Activated T-helper 1 cell treated with anti-CD3 and anti-CD28 coated beads, Interleukin-12 subunit alpha, Interleukin-12 subunit beta, Interleukin-2, Interleukin-4 antibody, amounts not matched to agents 30 ng/mL and 10 ng/mL and 1 ng/mL, durations not matched to agents 14 hours and 24 hours and 36 hours (primary cell): ENCODE results near the gene EBF3. TPM values are rescaled to one million over a fixed set of nuclear protein-coding genes. Genes with fewer than 3 reads are reported as not detected.

Source experiments
- DNase-seq: peaks from one replicate; pipeline ENCODE4 v3.0.0; 2021; ENCODE audit warnings: low spot score
- H3K27ac Mint-ChIP-seq: one replicate; pipeline ENCODE4 v1.8.0; 2021; ENCODE audit warnings: mild to moderate bottlenecking, mixed read lengths
- H3K27me3 Mint-ChIP-seq: one replicate; pipeline ENCODE4 v1.8.0; 2022; ENCODE audit warnings: mild to moderate bottlenecking, moderate library complexity, mixed read lengths; ENCODE audit not compliant: insufficient read depth
- H3K36me3 Mint-ChIP-seq: one replicate; pipeline ENCODE4 v1.8.0; 2021; ENCODE audit warnings: low read depth, mixed read lengths
- H3K4me1 Mint-ChIP-seq: one replicate; pipeline ENCODE4 v1.8.0; 2021; ENCODE audit warnings: low read depth, mixed read lengths
- H3K4me3 Mint-ChIP-seq: one replicate; pipeline ENCODE4 v1.8.0; 2021; ENCODE audit warnings: mild to moderate bottlenecking, moderate library complexity, mixed read lengths
- H3K9me3 Mint-ChIP-seq: one replicate; pipeline ENCODE4 v1.8.0; 2021; ENCODE audit warnings: mixed read lengths
- intact Hi-C: fragments of 100-400 bp; cut with micrococcal nuclease; formaldehyde crosslinking; loops from one replicate; pipeline ENCODE4 v1.15.1; 2024
- total RNA-seq: library from RNA; stranded (reverse); gene quantifications from 2 replicates; pipeline ENCODE4 v1.2.3, GENCODE V29; 2022

Gene EBF3
- total RNA-seq, 1 donor from 2014 or later = not detected

DNA sequence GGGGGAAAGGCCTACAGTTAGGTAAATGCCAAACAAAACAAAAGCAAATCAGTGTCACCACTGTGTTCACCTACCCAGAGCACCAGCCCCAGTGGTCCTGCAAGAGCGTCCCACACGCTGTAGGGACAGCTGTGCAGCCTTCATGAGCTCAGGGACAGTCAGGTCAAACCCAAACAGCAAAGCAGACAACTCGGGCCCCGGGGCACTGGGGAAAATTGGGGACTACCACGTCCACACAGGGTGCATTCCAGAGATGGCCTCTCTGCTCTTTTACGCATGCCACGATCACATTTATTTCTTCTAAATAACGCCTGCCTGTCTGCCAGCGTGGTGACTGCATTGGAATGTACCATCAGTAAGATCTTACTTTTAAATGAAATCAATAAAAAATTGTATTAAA, 21.7 kb downstream of the EBF3 start:
- DNase-seq = no peak
- H3K9me3 Mint-ChIP-seq = no peaks in the 10 kb centered on the region
- H3K4me3 Mint-ChIP-seq = no peak overlapping the region
- no peaks in the 10 kb centered on the region for H3K36me3 Mint-ChIP-seq
- peaks cover 4% of the 10 kb centered on the region for H3K27me3 Mint-ChIP-seq
- H3K27ac Mint-ChIP-seq = no peak overlapping the region
- H3K4me1 Mint-ChIP-seq = no peaks in the 10 kb centered on the region
- intact Hi-C loops = no loop called here

DNA sequence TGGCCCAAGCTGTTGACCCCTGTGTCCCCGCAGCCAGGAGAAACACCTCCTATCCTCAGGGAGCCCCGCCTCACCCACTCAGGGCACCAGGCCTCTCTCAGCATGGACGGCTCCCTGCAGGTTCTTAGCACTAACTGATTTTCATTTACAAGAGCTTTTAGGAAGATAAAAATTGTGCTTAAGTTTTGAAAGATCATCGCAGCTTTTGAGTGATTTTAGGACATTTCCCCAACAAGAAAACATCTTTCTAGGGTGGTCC, 22.1 kb downstream of the EBF3 start:
- intact Hi-C loops = no loop called here
- no peak overlapping the region for H3K27ac Mint-ChIP-seq
- H3K9me3 Mint-ChIP-seq = no peaks in the 10 kb centered on the region
- H3K4me3 Mint-ChIP-seq = no peak overlapping the region
- H3K27me3 Mint-ChIP-seq = peaks cover 4% of the 10 kb centered on the region
- no peak for DNase-seq
- H3K36me3 Mint-ChIP-seq = no peaks in the 10 kb centered on the region
- no peaks in the 10 kb centered on the region for H3K4me1 Mint-ChIP-seq

DNA sequence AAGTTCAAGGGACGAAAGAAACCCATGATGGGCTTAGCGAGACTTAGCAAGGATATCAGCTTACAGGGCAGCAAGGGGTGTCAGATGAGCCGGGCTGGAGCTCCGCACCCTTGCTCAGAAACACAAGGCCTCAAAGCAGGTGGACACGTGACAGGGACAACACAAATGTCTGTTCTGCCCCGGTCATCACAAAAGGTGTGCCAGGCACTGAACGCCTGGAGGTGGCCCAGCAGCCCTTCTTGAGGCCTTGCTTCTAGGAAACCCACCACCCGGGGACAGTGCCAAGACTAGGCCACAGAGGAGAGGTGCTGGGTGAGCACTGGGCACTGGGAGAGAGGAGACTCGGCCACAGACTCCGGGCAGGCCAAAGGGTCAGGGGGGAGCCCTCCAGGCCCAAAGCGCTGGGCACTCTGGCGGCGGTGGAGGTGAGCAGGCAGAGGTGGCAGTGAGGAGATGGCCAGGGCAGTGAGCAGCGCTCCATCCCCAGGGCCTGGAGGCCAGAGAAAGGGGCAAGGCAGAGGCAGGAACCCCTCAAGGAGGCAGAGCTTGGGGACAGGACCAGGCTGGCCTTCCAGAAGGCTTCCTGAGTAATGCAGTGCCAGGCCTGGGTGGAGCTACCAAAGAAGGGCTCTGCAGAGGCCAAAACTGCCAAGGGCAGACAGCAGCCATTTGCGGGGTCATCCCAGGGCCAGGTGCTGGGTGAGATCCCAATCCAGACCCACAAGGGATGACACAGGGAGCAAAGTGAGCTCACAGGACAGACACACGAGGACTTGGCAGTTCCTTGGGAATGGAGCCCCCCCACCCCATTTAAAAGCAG, 22.7 kb downstream of the EBF3 start:
- intact Hi-C loops = no loop called here
- no peak overlapping the region for H3K4me3 Mint-ChIP-seq
- H3K9me3 Mint-ChIP-seq = no peaks in the 10 kb centered on the region
- H3K27ac Mint-ChIP-seq = no peak overlapping the region
- DNase-seq = no peak
- no peaks in the 10 kb centered on the region for H3K4me1 Mint-ChIP-seq
- H3K36me3 Mint-ChIP-seq = no peaks in the 10 kb centered on the region
- H3K27me3 Mint-ChIP-seq = peaks cover 3% of the 10 kb centered on the region

DNA sequence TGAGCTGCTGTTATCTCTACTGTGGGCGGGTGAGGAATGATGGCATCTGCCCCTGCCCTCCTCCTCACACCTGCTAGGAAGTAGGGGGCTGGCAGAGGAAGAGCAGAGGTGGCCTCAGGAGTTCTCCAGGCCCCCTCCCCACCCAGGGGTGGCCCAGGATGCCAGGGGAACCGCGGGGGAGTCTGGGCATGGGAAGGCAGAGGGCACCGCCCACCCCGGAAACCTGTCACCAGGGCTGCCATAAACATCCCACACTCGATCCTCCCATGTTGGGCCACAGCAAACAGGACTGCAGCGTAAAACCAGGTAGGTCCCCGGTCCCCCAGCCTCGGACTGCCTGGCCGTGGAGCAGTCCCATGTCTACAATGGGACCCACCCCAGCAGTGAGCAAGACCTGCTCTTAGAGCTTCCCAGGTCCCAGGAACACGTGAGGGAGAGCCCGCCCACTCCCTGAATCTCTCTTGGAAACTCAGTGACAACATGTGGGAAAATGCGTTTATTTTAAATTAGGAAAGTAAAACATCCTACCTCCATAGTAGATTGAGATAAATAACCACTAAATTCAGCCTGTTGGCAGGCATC, 23.4 kb downstream of the EBF3 start:
- intact Hi-C loops = no loop called here
- DNase-seq = no peak
- no peaks in the 10 kb centered on the region for H3K4me1 Mint-ChIP-seq

DNA sequence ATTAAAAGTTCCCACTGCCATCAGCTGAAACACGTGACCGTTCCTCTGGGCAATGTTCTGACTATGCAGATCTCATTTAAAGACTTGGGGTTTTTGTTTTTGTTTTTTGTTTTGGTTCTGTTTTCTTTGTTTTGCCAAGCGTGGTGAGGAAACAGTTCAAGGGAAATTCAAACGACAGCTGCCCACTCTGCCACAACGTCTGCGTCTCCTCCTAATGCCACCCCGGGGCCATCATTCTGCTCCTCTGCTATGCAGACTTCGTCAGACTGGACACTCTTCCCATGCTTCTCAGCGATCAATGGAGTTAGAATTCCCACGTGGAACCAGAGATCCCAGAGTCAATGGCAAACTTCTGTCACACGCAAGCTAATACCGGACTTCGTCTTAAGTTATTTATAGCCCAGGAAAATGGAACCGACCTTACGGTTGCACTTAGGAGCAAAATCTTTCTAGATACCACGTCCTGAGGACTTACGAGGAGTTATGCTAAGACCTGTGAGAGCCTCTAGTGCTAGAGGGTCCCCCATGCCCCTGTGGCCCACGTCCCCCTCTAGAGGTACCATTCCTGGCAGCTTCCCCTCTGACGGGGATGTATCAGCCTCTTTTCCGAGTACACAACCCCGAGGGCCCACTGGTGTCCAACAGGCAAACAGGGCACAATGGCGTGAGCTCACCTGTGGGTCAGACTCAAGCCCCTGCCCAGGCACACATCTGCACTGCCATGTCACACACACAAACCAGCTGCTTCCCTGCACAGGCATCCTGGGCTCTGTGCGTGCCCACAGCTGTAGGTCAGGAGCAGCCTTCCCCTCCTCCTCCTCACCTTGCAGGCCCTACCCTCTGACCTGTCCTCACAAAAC, 24.4 kb downstream of the EBF3 start:
- H3K36me3 Mint-ChIP-seq = no peaks in the 10 kb centered on the region
- no peaks in the 10 kb centered on the region for H3K4me1 Mint-ChIP-seq
- H3K27ac Mint-ChIP-seq = no peak overlapping the region
- no peaks in the 10 kb centered on the region for H3K27me3 Mint-ChIP-seq
- no peaks in the 10 kb centered on the region for H3K9me3 Mint-ChIP-seq
- H3K4me3 Mint-ChIP-seq = no peak overlapping the region
- no peak for DNase-seq
- intact Hi-C loops = no loop called here

More for the DNA sequence above, 23.4 kb downstream of the EBF3 start:
- Mint-ChIP-seq H3K9me3 (no peaks in the 10 kb centered on the region), H3K36me3 (no peaks in the 10 kb centered on the region), H3K4me3 (no peak overlapping the region), H3K27me3 (peaks cover 2% of the 10 kb centered on the region), H3K27ac (no peak overlapping the region)

DNA sequence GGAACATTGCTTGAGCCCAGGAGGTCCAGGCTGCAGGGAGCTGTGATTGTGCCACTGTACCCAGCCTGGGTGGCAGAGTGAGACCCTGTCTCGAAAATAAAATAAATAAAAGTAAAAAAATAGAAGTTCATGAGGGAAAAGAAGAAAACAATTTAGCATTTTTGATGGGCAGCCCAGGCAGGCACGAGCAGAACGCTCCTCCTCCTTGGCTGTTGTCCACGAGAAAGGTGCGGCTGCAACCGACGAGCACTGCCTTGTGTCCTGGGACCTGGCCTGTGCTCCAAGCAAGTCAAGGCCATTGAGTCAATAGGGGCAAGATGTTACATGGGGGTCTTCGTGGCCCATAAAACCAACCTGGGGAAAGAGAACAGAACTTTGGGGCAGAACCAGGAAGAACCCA, 25.6 kb downstream of the EBF3 start:
- Mint-ChIP-seq H3K36me3 (no peaks in the 10 kb centered on the region), H3K4me1 (no peaks in the 10 kb centered on the region), H3K27me3 (no peaks in the 10 kb centered on the region), H3K27ac (no peak overlapping the region), H3K9me3 (no peaks in the 10 kb centered on the region), H3K4me3 (no peak overlapping the region)
- intact Hi-C loops = no loop called here
- DNase-seq = no peak

DNA sequence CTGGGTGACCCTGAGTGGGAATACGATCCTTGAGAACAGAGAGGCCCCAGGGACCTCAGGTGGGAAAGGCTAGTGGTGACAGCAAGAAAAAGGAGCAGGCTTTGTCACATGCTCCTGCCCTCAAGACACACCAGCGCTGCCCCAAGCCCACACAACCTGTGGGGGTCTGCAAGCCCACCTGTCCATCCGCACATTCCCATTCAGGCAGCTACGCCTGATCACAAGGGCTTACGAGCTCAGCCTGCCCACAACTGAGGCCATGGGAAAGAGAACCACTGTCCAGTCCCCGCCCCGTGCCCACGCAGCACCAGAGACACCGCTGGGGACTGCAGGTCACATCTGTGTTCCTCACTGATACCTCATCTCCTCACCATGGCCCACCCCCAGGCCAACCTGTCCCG, 26.7 kb downstream of the EBF3 start:
- H3K4me3 Mint-ChIP-seq = no peak overlapping the region
- H3K27ac Mint-ChIP-seq = no peak overlapping the region
- no peak for DNase-seq
- intact Hi-C loops = no loop called here
- no peaks in the 10 kb centered on the region for H3K36me3 Mint-ChIP-seq
- H3K9me3 Mint-ChIP-seq = no peaks in the 10 kb centered on the region
- no peaks in the 10 kb centered on the region for H3K27me3 Mint-ChIP-seq
- H3K4me1 Mint-ChIP-seq = no peaks in the 10 kb centered on the region

DNA sequence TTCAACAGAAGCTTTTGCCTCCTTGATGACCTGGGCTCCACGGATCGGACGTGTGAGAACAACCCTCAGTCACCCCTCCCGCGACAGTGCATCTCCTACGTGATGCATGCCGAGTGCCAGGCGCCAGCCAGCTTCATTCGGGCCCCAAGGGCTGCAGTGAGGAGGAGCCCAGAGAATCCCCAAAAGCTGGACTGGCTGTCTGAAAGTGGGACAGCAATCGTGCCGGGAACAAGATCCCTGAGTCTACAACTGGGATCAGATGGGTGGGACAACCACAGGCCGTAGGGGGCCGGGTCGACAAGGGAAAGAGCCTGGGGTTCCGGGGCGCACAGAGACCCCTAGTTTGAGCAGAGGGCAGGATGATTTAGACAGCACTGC, 27.2 kb downstream of the EBF3 start:
- Mint-ChIP-seq H3K4me1 (no peaks in the 10 kb centered on the region), H3K27me3 (no peaks in the 10 kb centered on the region), H3K4me3 (no peak overlapping the region), H3K9me3 (no peaks in the 10 kb centered on the region), H3K27ac (no peak overlapping the region), H3K36me3 (no peaks in the 10 kb centered on the region)
- intact Hi-C loops = no loop called here
- no peak for DNase-seq

DNA sequence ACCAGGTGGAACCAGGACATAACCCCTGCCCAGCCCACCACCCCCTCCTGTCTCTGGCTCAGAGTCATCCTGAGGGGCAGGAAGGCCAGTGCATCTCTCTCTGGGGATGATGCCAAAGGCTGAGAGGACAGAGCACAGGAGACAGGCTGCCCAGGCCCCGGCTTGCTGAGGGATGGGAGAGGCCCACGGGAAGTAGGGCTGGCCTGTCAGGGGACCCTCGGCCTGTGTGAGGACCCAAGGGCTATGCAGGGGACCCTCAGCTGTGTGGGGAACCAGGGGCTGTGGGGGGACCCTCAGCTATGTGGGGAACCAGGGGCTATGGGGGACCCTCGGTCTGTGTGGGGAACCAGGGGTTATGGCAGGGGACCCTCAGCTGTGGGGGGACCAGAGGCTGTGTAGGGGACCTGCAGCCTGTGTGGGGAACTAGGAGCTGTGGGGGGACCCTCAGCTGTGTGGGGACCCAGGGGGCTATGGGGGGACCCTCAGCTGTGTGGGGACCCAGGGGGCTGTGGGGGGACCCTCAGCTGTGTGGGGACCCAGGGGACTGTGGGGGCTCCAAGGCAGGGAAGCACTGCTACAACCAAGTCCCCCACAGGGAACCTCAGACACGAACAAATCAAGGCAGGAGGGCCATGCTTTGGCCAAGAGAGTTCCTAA, 27.7 kb downstream of the EBF3 start:
- intact Hi-C loops = no loop called here
- DNase-seq = no peak
- Mint-ChIP-seq H3K9me3 (no peaks in the 10 kb centered on the region), H3K4me3 (no peak overlapping the region), H3K36me3 (no peaks in the 10 kb centered on the region), H3K27me3 (no peaks in the 10 kb centered on the region), H3K4me1 (no peaks in the 10 kb centered on the region), H3K27ac (no peak overlapping the region)

DNA sequence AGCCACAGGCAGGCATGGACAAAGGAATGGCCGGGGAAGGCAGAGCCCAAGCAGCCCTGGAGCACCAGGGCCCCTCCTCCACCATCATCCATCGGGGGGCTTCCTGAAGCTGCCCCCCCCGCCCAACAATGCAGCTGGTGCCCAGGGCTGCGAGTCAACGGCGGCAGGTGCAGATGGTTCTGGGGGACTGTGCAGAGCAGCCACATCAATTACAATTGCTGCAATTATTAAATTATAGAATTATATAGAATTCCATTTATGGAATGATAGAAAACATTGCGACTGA, 28.3 kb downstream of the EBF3 start:
- H3K27me3 Mint-ChIP-seq = no peaks in the 10 kb centered on the region

DNA sequence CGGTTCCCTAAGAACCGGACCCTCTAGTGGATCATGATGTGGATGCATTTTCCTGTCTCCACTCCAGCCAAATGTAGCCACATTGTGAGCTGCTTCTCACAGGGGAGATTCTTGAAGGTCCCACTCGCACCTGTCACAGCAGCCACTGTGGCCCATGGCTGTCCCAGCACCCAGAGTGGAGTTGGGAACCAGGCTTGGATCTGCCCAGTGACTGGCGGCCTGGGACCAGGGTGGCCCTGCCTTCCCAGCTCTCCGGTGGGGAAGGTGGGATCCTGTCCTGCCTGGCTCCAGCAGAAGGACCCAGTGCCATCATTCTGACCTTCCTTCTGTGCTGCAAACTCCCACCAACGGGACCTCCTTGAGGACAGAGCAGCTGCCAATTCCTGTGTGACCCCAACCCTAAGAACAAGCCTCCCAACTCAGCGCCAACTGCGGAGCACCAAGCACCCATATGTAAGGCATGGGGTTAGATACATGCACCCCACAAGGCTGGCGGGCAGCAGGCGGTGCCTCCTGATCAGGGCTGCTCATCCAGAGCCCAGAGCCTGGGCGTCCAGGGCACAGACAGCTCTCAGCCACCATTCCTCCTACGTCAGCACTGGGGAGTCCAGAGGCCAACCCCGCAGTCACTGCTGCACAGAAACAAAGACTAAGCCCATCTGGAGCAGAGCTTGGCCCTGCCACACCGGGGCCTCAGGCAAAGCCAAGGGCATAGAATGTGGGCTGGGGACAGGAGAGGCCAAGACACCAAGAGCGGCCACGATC, 28.8 kb downstream of the EBF3 start:
- no peak for DNase-seq
- intact Hi-C loops = no loop called here
- no peak overlapping the region for H3K27ac Mint-ChIP-seq
- no peaks in the 10 kb centered on the region for H3K27me3 Mint-ChIP-seq
- no peaks in the 10 kb centered on the region for H3K4me1 Mint-ChIP-seq
- no peak overlapping the region for H3K4me3 Mint-ChIP-seq
- H3K36me3 Mint-ChIP-seq = no peaks in the 10 kb centered on the region
- H3K9me3 Mint-ChIP-seq = no peaks in the 10 kb centered on the region

More for the DNA sequence above, 28.3 kb downstream of the EBF3 start:
- no peaks in the 10 kb centered on the region for H3K36me3 Mint-ChIP-seq
- H3K4me1 Mint-ChIP-seq = no peaks in the 10 kb centered on the region
- no peak overlapping the region for H3K27ac Mint-ChIP-seq
- no peaks in the 10 kb centered on the region for H3K9me3 Mint-ChIP-seq
- intact Hi-C loops = no loop called here
- no peak overlapping the region for H3K4me3 Mint-ChIP-seq
- DNase-seq = no peak

DNA sequence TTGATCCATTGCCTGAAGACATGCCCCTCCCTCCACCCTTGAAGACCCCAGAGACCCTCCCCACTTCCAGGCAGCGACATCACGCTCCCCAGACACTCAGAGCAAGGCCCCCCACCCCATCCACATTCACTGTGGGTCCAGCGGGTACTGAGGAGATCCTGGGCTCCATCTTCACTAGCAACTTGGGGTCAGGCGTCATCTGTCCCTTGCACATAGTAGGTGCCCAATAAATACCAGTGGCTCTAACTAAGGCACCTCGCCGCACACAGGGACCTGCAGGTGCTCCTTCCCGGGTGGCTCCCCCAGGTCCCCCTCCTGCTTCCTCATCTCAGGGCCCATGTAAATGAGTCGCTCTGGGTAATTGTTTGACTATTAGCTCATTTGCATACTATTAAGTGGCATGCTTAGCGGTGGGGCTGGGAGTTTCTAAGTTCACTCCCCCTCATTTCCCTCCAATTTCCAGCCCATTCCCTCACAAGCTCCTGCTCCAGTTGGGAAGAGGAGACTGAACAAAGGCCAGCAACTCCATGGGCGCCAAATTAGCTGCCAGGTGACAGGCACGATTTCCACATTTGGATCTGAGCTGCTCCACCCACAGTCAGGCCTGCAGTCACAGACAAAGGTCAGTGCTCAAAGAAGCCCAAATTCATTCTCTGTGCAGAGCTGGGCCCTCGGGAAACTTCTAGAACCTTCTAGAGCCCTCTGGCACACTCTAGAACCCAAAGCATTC, 29.7 kb downstream of the EBF3 start:
- Mint-ChIP-seq H3K27ac (no peak overlapping the region), H3K27me3 (no peaks in the 10 kb centered on the region), H3K4me1 (no peaks in the 10 kb centered on the region), H3K4me3 (no peak overlapping the region), H3K9me3 (no peaks in the 10 kb centered on the region), H3K36me3 (no peaks in the 10 kb centered on the region)
- intact Hi-C loops = no loop called here
- DNase-seq = no peak
